ENCODE results near the gene KLHL29.
A peak's percentile ranks its signal among the peaks of the same experiment; 100 is the strongest.

Gene KLHL29

GRCh38 chr2:23350041-23350791, 34.8 kb upstream of the KLHL29 start:
- Histone ChIP-seq H3K36me3 (replicated peaks in 1 of 2; ENCODE audit: control insufficient read depth in 2 of 2, insufficient read depth in 2 of 2, low read length in 2 of 2) (no peaks in the 10 kb centered on the region), H2BK120ac (ENCODE audit: low read depth, low read length) (no peak overlapping the region), H2BK5ac (ENCODE audit: low read length) (no peak overlapping the region), H4K91ac (ENCODE audit: low read depth, low read length, poor library complexity) (no peak overlapping the region), H2AFZ (ENCODE audit: low read length) (peak overlapping the region; percentile 98), H2BK15ac (ENCODE audit: low read length) (no peak overlapping the region), H3K4ac (ENCODE audit: low read length) (no peak overlapping the region), H3K27ac (replicated peaks; ENCODE audit: low read length) (no peak overlapping the region), H3K79me1 (ENCODE audit: low read depth, low read length) (no peaks in the 10 kb centered on the region), H3K23ac (ENCODE audit: low read depth, low read length, poor library complexity) (no peak overlapping the region), H2BK12ac (ENCODE audit: low read length) (no peak overlapping the region), H4K8ac (ENCODE audit: low read depth, low read length) (no peak overlapping the region), H3K14ac (ENCODE audit: low read length) (no peak overlapping the region), H2AK5ac (ENCODE audit: low read depth, low read length) (peak overlapping the region; percentile 0), H3K4me1 (ENCODE audit: control insufficient read depth in 2 of 2, insufficient read depth in 1 of 2, low read depth in 1 of 2, low read length in 2 of 2) (peaks cover 7 to 13% of the 10 kb centered on the region in 2 donors), H3K18ac (ENCODE audit: low read length) (no peak overlapping the region), H3K9me3 (replicated peaks in 1 of 2; ENCODE audit: control insufficient read depth in 2 of 2, insufficient read depth in 1 of 2, low read depth in 1 of 2, low read length in 2 of 2) (no peaks in the 10 kb centered on the region), H3K9ac (ENCODE audit: low read depth, low read length, poor library complexity) (no peak overlapping the region), H3K4me3 (ENCODE audit: low read length in 2 of 2) (no peak overlapping the region), H3K27me3 (ENCODE audit: control insufficient read depth in 3 of 3, insufficient read depth in 3 of 3, low read depth in 1 of 3, low read length in 3 of 3) (peaks cover 0 to 18% (median 2%) of the 10 kb centered on the region in 3 experiments), H3K4me2 (ENCODE audit: insufficient read depth, low read length, poor library complexity, severe bottlenecking) (no peak overlapping the region)
- no peak for DNase-seq (ENCODE audit: low spot score)
- WGBS, 2 donors (ENCODE audit: extremely low coverage in 2 of 2, insufficient read length in 2 of 2, insufficient replicate concordance in 1 of 2), result no CpG with 5 or more reads among the region's 16 CpGs

GRCh38 chr2:23350792-23351355, 34.1 kb upstream of the KLHL29 start:
- no peak overlapping the region for H2BK5ac ChIP-seq (ENCODE audit: low read length)
- no peak overlapping the region for H4K91ac ChIP-seq (ENCODE audit: low read depth, low read length, poor library complexity)
- H3K18ac ChIP-seq (ENCODE audit: low read length), result peak overlapping the region; percentile 62
- H2AFZ ChIP-seq (ENCODE audit: low read length), result peak overlapping the region; percentile 98
- H3K4me2 ChIP-seq (ENCODE audit: insufficient read depth, low read length, poor library complexity, severe bottlenecking), result no peak overlapping the region
- no peak overlapping the region for H2BK120ac ChIP-seq (ENCODE audit: low read depth, low read length)
- H2BK12ac ChIP-seq (ENCODE audit: low read length), result no peak overlapping the region
- H3K36me3 ChIP-seq (replicated peaks in 1 of 2; ENCODE audit: control insufficient read depth in 2 of 2, insufficient read depth in 2 of 2, low read length in 2 of 2), result no peaks in the 10 kb centered on the region
- H3K27ac ChIP-seq (replicated peaks; ENCODE audit: low read length), result no peak overlapping the region
- H3K4me1 ChIP-seq (ENCODE audit: control insufficient read depth in 2 of 2, insufficient read depth in 1 of 2, low read depth in 1 of 2, low read length in 2 of 2), result peaks cover 7 to 13% of the 10 kb centered on the region in 2 donors
- H3K27me3 ChIP-seq (ENCODE audit: control insufficient read depth in 3 of 3, insufficient read depth in 3 of 3, low read depth in 1 of 3, low read length in 3 of 3), result peaks cover 0 to 11% (median 2%) of the 10 kb centered on the region in 3 experiments
- no peak overlapping the region for H3K23ac ChIP-seq (ENCODE audit: low read depth, low read length, poor library complexity)
- H3K14ac ChIP-seq (ENCODE audit: low read length), result no peak overlapping the region
- H3K9me3 ChIP-seq (replicated peaks in 1 of 2; ENCODE audit: control insufficient read depth in 2 of 2, insufficient read depth in 1 of 2, low read depth in 1 of 2, low read length in 2 of 2), result no peaks in the 10 kb centered on the region
- no peak for DNase-seq (ENCODE audit: low spot score)
- no peak overlapping the region for H3K9ac ChIP-seq (ENCODE audit: low read depth, low read length, poor library complexity)
- no peak overlapping the region for H3K4me3 ChIP-seq (ENCODE audit: low read length in 2 of 2)
- no peaks in the 10 kb centered on the region for H3K79me1 ChIP-seq (ENCODE audit: low read depth, low read length)
- no CpG with 5 or more reads among the region's 8 CpGs for WGBS, 2 donors (ENCODE audit: extremely low coverage in 2 of 2, insufficient read length in 2 of 2, insufficient replicate concordance in 1 of 2)
- no peak overlapping the region for H2BK15ac ChIP-seq (ENCODE audit: low read length)
- H2AK5ac ChIP-seq (ENCODE audit: low read depth, low read length), result peak overlapping the region; percentile 0
- H3K4ac ChIP-seq (ENCODE audit: low read length), result no peak overlapping the region
- no peak overlapping the region for H4K8ac ChIP-seq (ENCODE audit: low read depth, low read length)

- Histone ChIP-seq H2AK5ac (ENCODE audit: low read depth, low read length) (peak overlapping the region; percentile 54), H3K36me3 (replicated peaks in 1 of 2; ENCODE audit: control insufficient read depth in 2 of 2, insufficient read depth in 2 of 2, low read length in 2 of 2) (no peaks in the 10 kb centered on the region), H4K8ac (ENCODE audit: low read depth, low read length) (no peak overlapping the region), H3K14ac (ENCODE audit: low read length) (no peak overlapping the region), H3K27ac (replicated peaks; ENCODE audit: low read length) (no peak overlapping the region), H3K4me3 (ENCODE audit: low read length in 2 of 2) (no peak overlapping the region), H4K91ac (ENCODE audit: low read depth, low read length, poor library complexity) (no peak overlapping the region), H3K9ac (ENCODE audit: low read depth, low read length, poor library complexity) (peak overlapping the region; percentile 30), H2BK120ac (ENCODE audit: low read depth, low read length) (peak overlapping the region; percentile 42), H3K23ac (ENCODE audit: low read depth, low read length, poor library complexity) (peak overlapping the region; percentile 18), H3K4me2 (ENCODE audit: insufficient read depth, low read length, poor library complexity, severe bottlenecking) (no peak overlapping the region), H3K4me1 (ENCODE audit: control insufficient read depth in 2 of 2, insufficient read depth in 1 of 2, low read depth in 1 of 2, low read length in 2 of 2) (peaks cover 7 to 13% of the 10 kb centered on the region in 2 donors), H3K9me3 (replicated peaks in 1 of 2; ENCODE audit: control insufficient read depth in 2 of 2, insufficient read depth in 1 of 2, low read depth in 1 of 2, low read length in 2 of 2) (no peaks in the 10 kb centered on the region), H2BK5ac (ENCODE audit: low read length) (no peak overlapping the region), H2BK15ac (ENCODE audit: low read length) (peak overlapping the region; percentile 73), H3K79me1 (ENCODE audit: low read depth, low read length) (no peaks in the 10 kb centered on the region), H3K18ac (ENCODE audit: low read length) (peak overlapping the region; percentile 96), H3K27me3 (ENCODE audit: control insufficient read depth in 3 of 3, insufficient read depth in 3 of 3, low read depth in 1 of 3, low read length in 3 of 3) (peaks cover 0 to 8% (median 2%) of the 10 kb centered on the region in 3 experiments), H3K4ac (ENCODE audit: low read length) (no peak overlapping the region), H2AFZ (ENCODE audit: low read length) (peak overlapping the region; percentile 98), H2BK12ac (ENCODE audit: low read length) (no peak overlapping the region)
- no CpG with 5 or more reads among the region's 37 CpGs for WGBS, 2 donors (ENCODE audit: extremely low coverage in 2 of 2, insufficient read length in 2 of 2, insufficient replicate concordance in 1 of 2)
- peak; percentile 69 for DNase-seq (ENCODE audit: low spot score)
Measured at GRCh38 chr2:23351388-23352141, 33.4 kb upstream of the KLHL29 start.

- H2BK120ac ChIP-seq (ENCODE audit: low read depth, low read length), result no peak overlapping the region
- peaks cover 6 to 13% of the 10 kb centered on the region in 2 donors for H3K4me1 ChIP-seq (ENCODE audit: control insufficient read depth in 2 of 2, insufficient read depth in 1 of 2, low read depth in 1 of 2, low read length in 2 of 2)
- H3K18ac ChIP-seq (ENCODE audit: low read length), result no peak overlapping the region
- no peaks in the 10 kb centered on the region for H3K79me1 ChIP-seq (ENCODE audit: low read depth, low read length)
- no peak overlapping the region for H3K4me2 ChIP-seq (ENCODE audit: insufficient read depth, low read length, poor library complexity, severe bottlenecking)
- DNase-seq (ENCODE audit: low spot score), result no peak
- no CpG with 5 or more reads among the region's 6 CpGs for whole genome bisulfite sequencing, 2 donors (ENCODE audit: extremely low coverage in 2 of 2, insufficient read length in 2 of 2, insufficient replicate concordance in 1 of 2)
- H3K27me3 ChIP-seq (ENCODE audit: control insufficient read depth in 3 of 3, insufficient read depth in 3 of 3, low read depth in 1 of 3, low read length in 3 of 3), result peaks cover 0 to 7% (median 2%) of the 10 kb centered on the region in 3 experiments
- no peaks in the 10 kb centered on the region for H3K9me3 ChIP-seq (replicated peaks in 1 of 2; ENCODE audit: control insufficient read depth in 2 of 2, insufficient read depth in 1 of 2, low read depth in 1 of 2, low read length in 2 of 2)
- no peak overlapping the region for H3K27ac ChIP-seq (replicated peaks; ENCODE audit: low read length)
- H3K4ac ChIP-seq (ENCODE audit: low read length), result no peak overlapping the region
- H4K91ac ChIP-seq (ENCODE audit: low read depth, low read length, poor library complexity), result no peak overlapping the region
- H3K36me3 ChIP-seq (replicated peaks in 1 of 2; ENCODE audit: control insufficient read depth in 2 of 2, insufficient read depth in 2 of 2, low read length in 2 of 2), result no peaks in the 10 kb centered on the region
- no peak overlapping the region for H2AFZ ChIP-seq (ENCODE audit: low read length)
- H3K14ac ChIP-seq (ENCODE audit: low read length), result no peak overlapping the region
- no peak overlapping the region for H2BK5ac ChIP-seq (ENCODE audit: low read length)
- H3K4me3 ChIP-seq (ENCODE audit: low read length in 2 of 2), result no peak overlapping the region
- no peak overlapping the region for H3K23ac ChIP-seq (ENCODE audit: low read depth, low read length, poor library complexity)
- H4K8ac ChIP-seq (ENCODE audit: low read depth, low read length), result no peak overlapping the region
- no peak overlapping the region for H2AK5ac ChIP-seq (ENCODE audit: low read depth, low read length)
- no peak overlapping the region for H3K9ac ChIP-seq (ENCODE audit: low read depth, low read length, poor library complexity)
- H2BK12ac ChIP-seq (ENCODE audit: low read length), result no peak overlapping the region
- H2BK15ac ChIP-seq (ENCODE audit: low read length), result no peak overlapping the region
Measured at GRCh38 chr2:23354554-23354953, 30.4 kb upstream of the KLHL29 start.
